Measurements from ENCODE around the gene GCHFR.

- TF ChIP-seq CTCF (IDR thresholded peaks at IDR 0.05), result no peak
- TF ChIP-seq POLR2A (IDR thresholded peaks at IDR 0.05), result no peak
Observed at GRCh38 chr15:40750885-40751284, 13.0 kb upstream of the GCHFR start.

Data from right lobe of liver (tissue), 4 donors.